SH-SY5Y (cell line): ENCODE data around the gene TOX3.

ENCODE experiments used
- GATA2 ChIP-seq: IDR thresholded peaks from 2 replicates; pipeline ENCODE4 v1.6.1; 2011; ENCODE audit warnings: mild to moderate bottlenecking, low read depth, low read length
- GATA3 ChIP-seq: IDR thresholded peaks from 2 replicates; pipeline ENCODE4 v1.6.1; 2011; ENCODE audit warnings: low read depth, mild to moderate bottlenecking, low read length, moderate library complexity

The TOX3 gene

GRCh38 chr16:52554334-52554733, 7.4 kb upstream of the TOX3 start:
- TF ChIP-seq GATA2 (no peak), GATA3 (no peak)

GRCh38 chr16:52553322-52553721, 6.4 kb upstream of the TOX3 start:
- TF ChIP-seq GATA2 = no peak
- no peak for TF ChIP-seq GATA3

GRCh38 chr16:52552643-52553042, 5.7 kb upstream of the TOX3 start:
- TF ChIP-seq GATA2 = no peak

- TF ChIP-seq GATA2 (no peak), GATA3 (no peak)
Observed at GRCh38 chr16:52549011-52549692, 2.2 kb upstream of the TOX3 start.

DNA sequence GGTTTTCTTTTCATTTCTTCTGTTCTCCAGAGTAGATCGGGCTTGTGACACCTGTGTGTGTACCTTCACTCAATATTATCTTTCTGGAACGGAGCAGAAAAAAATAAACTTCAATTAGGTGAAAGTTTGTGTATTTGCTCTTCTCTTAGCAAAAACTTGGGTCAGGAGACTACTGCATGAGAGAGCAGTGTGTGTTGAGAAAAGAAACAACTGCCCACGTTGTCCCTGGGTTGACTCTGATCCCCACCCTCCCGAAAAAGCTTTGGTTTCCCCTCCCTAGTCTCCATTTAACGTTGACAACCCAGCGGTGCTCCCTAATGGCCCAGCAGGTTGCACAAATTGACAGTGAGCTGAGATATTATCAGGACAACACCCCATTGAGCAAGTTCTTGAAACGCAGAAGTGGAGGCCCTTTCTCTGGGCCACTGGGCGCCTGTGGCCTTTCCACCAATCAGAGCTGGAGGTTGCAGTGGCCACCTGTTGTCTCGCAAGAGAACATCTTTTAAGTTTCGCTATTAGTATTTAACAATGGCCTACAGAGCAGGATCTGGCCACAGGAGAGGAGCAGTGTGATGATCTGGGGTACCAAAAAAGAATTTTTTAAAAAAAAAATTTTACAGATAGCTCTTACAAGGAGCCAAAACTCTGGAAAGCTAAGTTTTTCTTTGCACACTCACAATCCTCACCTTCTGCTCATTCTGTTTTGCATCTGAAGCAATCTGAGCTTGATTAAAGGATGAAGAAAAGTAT, 1.5 kb upstream of the TOX3 start:
- no peak for TF ChIP-seq GATA2
- no peak for TF ChIP-seq GATA3

DNA sequence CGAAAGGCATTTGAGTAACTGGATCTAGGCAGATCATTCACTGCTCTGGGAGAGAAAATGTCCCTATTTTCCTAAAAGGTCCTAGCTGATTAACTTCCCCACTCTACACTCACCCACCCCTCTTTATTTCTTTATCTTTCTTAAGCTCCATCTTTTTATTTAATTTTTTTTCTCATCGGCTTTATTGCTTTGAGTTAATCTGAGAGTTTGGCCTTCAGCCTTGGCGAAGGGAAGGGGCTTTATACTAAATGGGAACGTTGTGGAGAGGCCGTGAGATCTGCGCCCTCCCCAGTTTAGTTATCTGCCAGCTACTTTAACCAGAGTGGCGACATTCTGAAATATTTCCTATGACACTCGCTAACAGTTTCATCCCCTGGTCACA, 882 bp upstream of the TOX3 start:
- no peak for TF ChIP-seq GATA2
- TF ChIP-seq GATA3 = no peak

DNA sequence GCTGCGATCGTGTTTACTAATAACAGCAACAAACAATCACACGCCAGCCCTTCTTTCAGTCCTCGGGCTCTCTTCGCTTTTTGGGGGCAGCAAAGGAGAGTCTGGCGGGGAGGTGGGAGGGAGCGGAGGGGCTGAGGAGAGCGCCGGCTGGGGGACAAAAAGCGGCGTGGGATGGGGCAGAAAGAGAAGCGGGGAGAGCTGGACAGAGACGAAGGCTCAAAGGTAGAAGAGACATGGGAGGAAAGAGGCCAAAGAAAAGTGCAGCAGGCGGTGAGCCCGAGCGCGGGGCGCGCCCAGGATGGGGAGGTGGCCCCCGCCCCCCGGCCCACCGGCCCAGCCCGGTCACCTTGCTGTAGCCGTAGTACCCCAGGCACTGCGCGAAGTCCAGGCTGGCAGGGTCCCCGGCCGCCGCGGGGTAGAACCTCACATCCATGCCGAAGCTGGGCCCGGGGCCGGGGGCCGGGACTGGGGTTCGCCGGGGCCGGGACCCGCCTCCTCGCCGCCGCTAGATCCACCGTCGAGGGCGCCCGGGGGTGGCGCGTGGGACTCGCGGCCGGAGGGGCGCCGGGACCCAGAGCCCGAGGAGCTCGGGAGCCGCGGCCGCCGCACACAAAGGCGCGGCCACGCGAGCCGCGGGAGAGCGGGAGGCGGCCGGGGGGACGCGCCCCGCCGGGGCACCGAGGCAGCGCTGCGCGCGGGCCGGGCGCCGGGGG, 496 bp downstream of the TOX3 start:
- TF ChIP-seq GATA2 (no peak), GATA3 (no peak)

- TF ChIP-seq GATA2 = no peak
- TF ChIP-seq GATA3 = no peak
Observed at GRCh38 chr16:52545898-52546266, 1.1 kb downstream of the TOX3 start.

- TF ChIP-seq GATA3 = no peak
Observed at GRCh38 chr16:52545222-52545897, 1.6 kb downstream of the TOX3 start.

- no peak for TF ChIP-seq GATA2
- no peak for TF ChIP-seq GATA3
Observed at GRCh38 chr16:52544703-52545102, 2.2 kb downstream of the TOX3 start.

DNA sequence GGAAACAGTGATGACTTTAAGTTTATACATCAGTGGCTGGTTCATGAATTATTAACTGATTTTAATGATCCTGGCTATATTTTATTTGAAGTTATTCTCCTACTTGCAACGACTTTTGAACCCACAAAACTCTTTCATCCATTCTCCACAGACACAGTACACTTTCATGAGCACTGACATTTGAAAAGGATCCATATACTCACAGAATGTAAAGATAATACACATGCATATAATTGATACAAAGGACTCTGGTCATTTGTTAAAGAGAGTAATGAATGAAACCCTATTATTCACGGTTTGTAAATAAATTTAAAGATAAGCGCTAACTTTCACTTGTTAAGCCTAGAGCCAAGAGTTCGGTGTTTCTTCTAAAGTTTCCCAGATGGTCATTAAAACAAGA, 3.3 kb downstream of the TOX3 start:
- no peak for TF ChIP-seq GATA3
- TF ChIP-seq GATA2 = no peak

GRCh38 chr16:52540910-52541309, 6.0 kb downstream of the TOX3 start:
- TF ChIP-seq GATA3 = no peak
- TF ChIP-seq GATA2 = no peak

- TF ChIP-seq GATA2 = no peak
- no peak for TF ChIP-seq GATA3
Observed at GRCh38 chr16:52539191-52539590, 7.8 kb downstream of the TOX3 start.

GRCh38 chr16:52538511-52538910, 8.4 kb downstream of the TOX3 start:
- TF ChIP-seq GATA3 (no peak), GATA2 (no peak)

DNA sequence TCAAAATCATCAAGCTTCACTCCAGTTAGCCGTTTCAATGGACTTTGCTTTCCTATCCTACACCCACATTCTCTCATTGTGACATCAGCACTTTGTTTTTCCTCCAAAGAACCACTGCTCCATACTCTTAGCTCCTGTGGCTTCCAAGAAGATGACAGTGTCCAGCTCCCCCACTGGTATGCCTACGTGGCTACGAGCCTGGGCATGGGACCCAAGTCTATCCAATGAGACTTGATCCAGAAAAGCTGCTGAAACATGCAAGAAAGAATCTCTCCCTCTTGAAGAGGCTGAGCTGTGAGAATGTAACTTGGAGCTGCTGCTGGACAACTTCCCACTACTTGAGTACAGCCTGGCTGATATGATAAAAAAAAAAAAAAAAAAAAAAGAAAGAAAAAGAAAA, 9.4 kb downstream of the TOX3 start:
- TF ChIP-seq GATA2 = no peak
- no peak for TF ChIP-seq GATA3
